Measurements from ENCODE around the gene S100A2.

DNA sequence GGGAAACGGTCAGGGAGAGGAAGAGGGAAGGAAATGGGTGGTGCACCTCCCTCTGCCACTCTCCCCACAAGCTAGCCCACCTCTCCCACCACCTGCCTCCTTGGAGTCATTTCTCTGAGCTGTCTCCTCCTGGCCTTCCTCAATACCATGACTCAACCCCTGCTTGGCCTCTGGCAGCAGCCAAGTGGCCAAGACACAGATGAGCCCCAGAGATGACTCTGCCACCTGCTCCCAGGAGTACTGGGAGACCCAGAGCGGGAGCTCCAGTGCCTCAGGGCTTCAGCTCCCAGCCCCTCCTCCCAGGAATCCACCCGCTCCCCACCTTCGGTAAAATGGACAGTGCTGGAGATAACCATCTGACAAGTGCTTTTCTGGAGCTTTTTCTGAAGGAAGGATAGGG is 44.7 kb upstream of the S100A2 start:
- TF ChIP-seq CTCF (conservative IDR thresholded peaks at IDR 0.05 in 1 of 2, IDR thresholded peaks at IDR 0.05 in 1 of 2; ENCODE audit: extremely low read depth in 1 of 2, insufficient read depth in 1 of 2, low read depth in 1 of 2, low read length in 2 of 2) (no peak), EZH2 (IDR thresholded peaks at IDR 0.05; ENCODE audit: borderline replicate concordance, low read length) (no peak)
